Activated T-helper 1 cell treated with anti-CD3 and anti-CD28 coated beads, Interleukin-2, amount 50 U/mL, for 16 hours (primary cell): Measurements from ENCODE around the gene JAM2.
A peak's percentile ranks its signal among the peaks of the same experiment; 100 is the strongest.
"Not testable (repeated sequence)": the region's sequence is repeated elsewhere in the genome, so short reads cannot be mapped to it uniquely, and the experiment has no call there.

Source experiments
- DNase-seq, 2 donors: peaks; one replicate each; pipeline ENCODE4 v3.0.0-alpha.2; 2020; ENCODE audit warnings: low read depth in 1 of 2, low spot score in 1 of 2

JAM2 gene

GRCh38 chr21:25638660-25639550 lies at the start of gene JAM2:
TSS of gene JAM2 (plus strand) at chr21:25639258. CDS start at chr21:25639822, 564 bp downstream.
- DNase-seq = peak in 1 of 2 donors; percentile 16

- DNase-seq = no peak
Measured at GRCh38 chr21:25589887-25590286, 49.2 kb upstream of the JAM2 start.

- peak; percentile 72 to 74 for DNase-seq
Measured at GRCh38 chr21:25607151-25608043, 31.7 kb upstream of the JAM2 start, which contains the start of gene MRPL39. TSS of gene MRPL39 (minus strand) at chr21:25607481. CDS start at chr21:25607475, 6 bp downstream.

- peak; percentile 43 to 53 for DNase-seq
Measured at GRCh38 chr21:25608044-25608737, 30.9 kb upstream of the JAM2 start.

- no peak for DNase-seq
Measured at GRCh38 chr21:25614441-25614840, 24.6 kb upstream of the JAM2 start.

DNA sequence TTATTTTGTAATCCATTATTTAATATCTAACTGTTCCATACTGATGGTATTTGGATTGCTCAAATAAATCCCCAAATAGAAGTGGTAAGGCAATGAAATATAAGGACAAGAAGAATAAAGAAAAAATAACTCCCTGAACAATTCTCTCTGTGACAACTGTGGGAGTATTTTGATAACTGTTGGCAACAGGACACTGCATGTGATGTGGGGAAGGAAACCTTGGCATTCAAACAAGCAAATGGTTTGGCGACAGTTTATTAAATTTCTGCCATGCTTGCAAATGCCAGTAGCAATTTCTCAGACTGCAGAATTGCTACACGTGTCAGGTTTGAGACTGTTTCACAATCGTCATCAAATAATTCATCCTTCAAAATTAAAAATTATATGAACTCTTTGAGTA lies 23.2 kb upstream of the JAM2 start:
- DNase-seq = no peak

GRCh38 chr21:25619198-25619597 lies 19.9 kb upstream of the JAM2 start:
- no peak for DNase-seq

DNA sequence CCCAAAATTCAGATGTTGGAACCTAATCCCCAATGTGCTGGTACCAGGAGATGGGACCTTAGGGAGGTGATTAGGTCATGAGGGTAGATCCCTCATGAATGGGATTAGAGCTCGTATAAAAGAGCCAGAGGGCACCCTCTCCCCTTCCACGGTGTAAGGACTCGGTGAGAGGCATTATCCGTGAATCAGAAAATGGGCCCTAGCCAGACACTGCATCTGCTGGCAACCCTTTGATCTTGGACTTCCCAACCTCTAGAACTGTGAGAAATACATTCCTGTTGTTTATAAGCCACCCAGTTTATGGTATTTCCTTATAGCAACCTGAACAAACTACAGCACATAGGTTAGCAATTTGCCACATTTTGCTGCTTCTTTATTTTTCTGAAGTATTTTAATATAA lies 14.5 kb upstream of the JAM2 start:
- no peak for DNase-seq

DNA sequence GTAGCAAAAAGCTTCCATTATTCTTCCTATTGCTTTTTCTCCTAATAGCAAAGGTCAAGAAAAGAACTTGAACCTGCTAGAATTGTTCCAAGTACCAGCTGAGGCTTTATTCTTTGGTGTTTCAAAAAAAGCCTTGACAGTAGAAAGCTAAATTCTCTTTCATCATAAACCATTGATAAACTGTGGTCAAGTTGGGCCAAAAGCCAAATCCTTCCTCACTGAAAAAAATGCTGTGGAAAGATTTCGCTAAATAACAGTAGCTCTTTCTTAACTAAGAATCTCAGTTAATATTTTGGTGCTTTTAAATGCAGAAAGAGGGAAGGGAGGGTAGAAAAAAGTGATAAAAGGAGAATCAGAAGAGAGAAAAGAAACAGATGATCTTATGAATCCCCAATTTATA lies 14.0 kb upstream of the JAM2 start:
- no peak for DNase-seq

GRCh38 chr21:25625776-25626555 lies 13.1 kb upstream of the JAM2 start:
- DNase-seq = not testable (repeated sequence)

DNA sequence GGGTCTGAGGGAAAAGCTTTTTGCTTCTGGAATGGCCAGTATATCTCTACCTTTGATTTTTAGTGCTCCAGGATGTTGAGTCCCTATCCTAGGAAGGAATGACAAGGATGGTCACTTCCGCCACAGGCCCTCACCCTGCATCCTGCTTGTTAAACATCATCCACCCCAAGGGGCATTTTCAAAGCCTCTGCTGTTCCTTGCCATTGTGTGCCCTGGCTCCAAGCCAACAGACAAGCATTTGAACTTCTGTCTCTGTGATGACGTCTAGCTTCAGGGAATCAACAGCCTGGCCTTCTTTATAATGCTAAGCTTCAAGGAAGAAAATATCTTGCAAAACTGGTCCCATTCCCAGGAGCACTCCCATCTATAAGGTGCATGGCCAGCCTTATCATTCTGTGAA lies 12.3 kb upstream of the JAM2 start:
- no peak for DNase-seq

GRCh38 chr21:25632296-25632695 lies 6.8 kb upstream of the JAM2 start:
- DNase-seq = no peak

DNA sequence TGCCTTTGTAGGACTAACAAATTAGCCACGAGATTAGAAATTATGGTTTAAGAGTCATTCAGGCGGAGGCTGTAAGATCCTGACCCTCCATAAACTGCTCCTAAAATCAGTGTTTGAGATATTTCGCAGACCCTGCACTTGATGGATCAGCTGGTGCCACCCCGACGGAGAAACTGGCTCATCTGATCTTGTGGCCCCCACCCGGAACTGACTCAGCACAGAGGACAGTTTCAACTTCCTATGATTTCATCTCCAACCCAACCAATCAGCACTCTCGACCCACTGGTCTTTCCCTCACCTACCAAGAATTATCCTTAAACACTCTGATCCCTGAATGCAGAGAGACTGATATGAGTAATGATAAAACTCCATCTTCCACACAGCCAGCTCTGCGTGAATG lies 3.7 kb upstream of the JAM2 start:
- DNase-seq = no peak

GRCh38 chr21:25636727-25637126 lies 2.3 kb upstream of the JAM2 start:
- DNase-seq = no peak

GRCh38 chr21:25637851-25638659 lies 1.0 kb upstream of the JAM2 start:
- DNase-seq = no peak

- peak; percentile 10 to 19 for DNase-seq
Measured at GRCh38 chr21:25639551-25640201, 618 bp downstream of the JAM2 start.

GRCh38 chr21:25640202-25640942 lies 1.3 kb downstream of the JAM2 start:
- DNase-seq = no peak

GRCh38 chr21:25640943-25641292 lies 1.9 kb downstream of the JAM2 start:
- no peak for DNase-seq

GRCh38 chr21:25643486-25643885 lies 4.4 kb downstream of the JAM2 start:
- no peak for DNase-seq
